ENCODE data around the gene RALGDS.
"Not testable (repeated sequence)": the region's sequence is repeated elsewhere in the genome, so short reads cannot be mapped to it uniquely, and the experiment has no call there.

Gene RALGDS

GRCh38 chr9:133063500-133064231, 57.4 kb downstream of the RALGDS start:
- no peak for DNase-seq

GRCh38 chr9:133063159-133063499, 57.9 kb downstream of the RALGDS start:
- no peak for DNase-seq

- not testable (repeated sequence) for DNase-seq
Observed at GRCh38 chr9:133062569-133062968, 58.5 kb downstream of the RALGDS start.

DNA sequence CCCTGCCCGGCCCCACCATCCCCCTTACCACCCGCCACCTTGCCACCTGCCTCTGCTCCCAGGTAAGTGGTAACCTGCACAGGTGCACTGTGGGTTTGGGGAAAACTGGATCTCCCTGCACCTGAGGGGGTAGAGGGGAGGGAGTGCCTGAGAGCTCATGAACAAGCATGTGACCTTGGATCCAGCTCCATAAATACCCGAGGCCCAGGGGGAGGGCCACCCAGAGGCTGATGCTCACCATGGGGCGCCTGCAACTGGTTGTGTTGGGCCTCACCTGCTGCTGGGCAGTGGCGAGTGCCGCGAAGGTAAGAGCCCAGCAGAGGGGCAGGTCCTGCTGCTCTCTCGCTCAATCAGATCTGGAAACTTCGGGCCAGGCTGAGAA, 59.3 kb downstream of the RALGDS start, which contains the start of gene CEL:
CEL (plus strand) TSS at position 218 of the 382 bp plus-strand sequence; CDS start at position 240, 22 bp downstream.
- DNase-seq = not testable (repeated sequence)

- DNase-seq = not testable (repeated sequence)
Observed at GRCh38 chr9:133061019-133061763, 59.8 kb downstream of the RALGDS start.

DNA sequence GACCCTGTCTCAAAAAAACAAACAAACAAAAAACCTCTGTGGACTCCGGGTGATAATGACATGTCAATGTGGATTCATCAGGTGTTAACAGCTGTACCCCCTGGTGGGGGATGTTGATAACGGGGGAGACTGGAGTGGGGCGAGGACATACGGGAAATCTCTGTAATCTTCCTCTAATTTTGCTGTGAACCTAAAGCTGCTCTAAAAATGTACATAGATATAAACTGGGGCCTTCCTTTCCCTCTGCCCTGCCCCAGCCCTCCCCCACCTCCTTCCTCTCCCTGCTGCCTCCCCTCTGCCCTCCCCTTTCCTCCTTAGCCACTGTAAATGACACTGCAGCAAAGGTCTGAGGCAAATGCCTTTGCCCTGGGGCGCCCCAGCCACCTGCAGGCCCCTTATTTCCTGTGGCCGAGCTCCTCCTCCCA, 60.6 kb downstream of the RALGDS start:
- DNase-seq = no peak

DNA sequence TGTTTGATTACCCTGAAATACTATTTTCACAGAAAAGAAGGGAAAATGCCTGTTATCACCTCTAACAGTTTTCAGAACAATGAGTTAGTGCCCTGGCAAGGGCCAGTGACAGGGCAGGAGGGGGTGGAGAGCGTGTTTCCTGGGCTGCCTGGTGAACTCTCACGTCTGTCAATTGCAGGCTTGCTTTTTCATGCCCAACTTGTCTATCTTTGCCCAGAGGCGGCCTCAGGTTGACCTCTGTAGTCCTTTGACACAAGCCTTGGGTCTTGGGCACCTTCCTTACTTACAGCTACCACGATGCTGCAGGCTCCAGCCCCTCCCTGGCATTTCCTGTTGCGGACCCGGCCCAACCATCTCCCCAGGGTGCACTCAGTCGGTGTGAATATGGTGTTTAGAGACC, 61.4 kb downstream of the RALGDS start:
- DNase-seq = no peak

DNA sequence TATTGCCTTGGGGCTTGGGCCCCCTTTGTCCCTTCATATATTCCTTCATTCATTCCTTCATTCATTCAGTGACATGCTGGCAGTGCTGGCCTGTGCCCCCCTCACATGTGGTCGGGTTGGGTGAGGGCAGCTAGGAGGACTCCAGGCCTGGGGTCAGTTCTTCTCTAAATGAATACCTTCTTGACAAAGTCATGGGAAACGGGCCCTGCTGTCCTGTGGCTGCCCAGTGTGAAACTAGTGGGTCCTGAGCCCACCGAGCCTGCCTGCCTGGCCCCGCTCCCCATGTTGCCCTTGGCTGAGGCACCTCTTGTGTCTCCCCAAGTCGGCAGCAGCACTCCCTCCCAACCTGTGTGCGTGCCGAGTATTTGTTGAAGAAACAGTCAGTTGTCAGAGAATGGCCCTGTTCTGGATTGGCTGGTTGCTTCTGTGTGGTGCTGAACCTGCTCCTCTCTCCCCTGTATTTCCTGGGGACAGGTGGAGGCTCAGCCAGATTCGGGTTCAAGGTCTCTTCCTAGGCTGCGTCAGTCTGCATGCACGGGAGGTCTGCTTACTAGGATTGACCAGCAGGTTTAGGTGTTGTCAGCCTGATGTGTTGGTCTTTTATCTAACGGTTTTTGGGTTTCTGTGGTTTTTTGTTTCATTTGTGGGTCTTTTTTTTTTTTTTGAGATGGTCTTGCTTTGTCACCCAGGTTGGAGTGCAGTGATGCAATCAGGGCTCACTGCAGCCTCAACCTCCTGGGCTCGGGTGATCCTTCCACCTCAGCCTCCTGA, 62.3 kb downstream of the RALGDS start:
- DNase-seq = no peak

DNA sequence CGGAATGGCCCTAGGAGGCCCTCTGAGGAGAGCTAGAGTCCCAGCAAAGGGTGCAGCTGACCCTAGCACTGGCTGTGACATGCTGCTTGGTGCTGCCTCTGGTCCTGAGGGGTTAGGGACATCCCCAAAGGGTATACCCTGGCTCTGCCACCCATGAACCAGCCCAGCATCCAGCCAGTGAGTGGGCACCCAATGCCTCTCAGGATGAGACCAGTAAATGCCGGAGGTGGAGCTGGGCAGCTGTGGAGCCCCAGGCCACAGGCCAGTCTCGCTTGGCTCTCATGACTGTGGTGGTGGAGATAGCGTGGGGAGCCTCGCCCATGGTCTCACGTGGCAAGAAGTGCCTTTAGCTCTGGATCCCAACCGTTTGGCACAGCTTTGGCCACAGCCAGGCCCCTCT, 63.0 kb downstream of the RALGDS start:
- DNase-seq = no peak

GRCh38 chr9:133057553-133057952, 63.5 kb downstream of the RALGDS start:
- DNase-seq = no peak

- no peak for DNase-seq
Observed at GRCh38 chr9:133057006-133057405, 64.0 kb downstream of the RALGDS start.

DNA sequence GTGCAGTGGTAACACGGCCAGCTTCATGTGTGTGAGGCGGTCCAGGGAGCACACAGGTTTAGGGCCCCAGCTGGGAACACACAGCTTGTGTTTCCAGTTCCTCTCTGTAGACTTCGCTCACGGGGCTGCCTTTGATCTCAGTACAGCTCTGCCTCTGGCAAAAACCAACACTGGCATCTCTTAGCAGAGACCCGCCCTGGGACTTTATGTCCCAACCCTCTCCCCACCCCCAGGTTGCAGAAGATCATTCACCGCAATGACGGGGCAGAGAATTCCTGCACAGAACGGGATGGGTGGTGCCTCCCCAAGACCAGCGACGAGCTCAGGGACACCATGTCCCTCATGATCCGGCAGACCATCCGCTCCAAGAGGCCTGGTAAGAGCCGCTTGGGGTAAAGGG, 64.5 kb downstream of the RALGDS start:
- DNase-seq = no peak

GRCh38 chr9:133055788-133056420, 65.1 kb downstream of the RALGDS start:
- DNase-seq = no peak

GRCh38 chr9:133054966-133055365, 66.1 kb downstream of the RALGDS start:
- no peak for DNase-seq

GRCh38 chr9:133054194-133054890, 66.7 kb downstream of the RALGDS start:
- DNase-seq = no peak

DNA sequence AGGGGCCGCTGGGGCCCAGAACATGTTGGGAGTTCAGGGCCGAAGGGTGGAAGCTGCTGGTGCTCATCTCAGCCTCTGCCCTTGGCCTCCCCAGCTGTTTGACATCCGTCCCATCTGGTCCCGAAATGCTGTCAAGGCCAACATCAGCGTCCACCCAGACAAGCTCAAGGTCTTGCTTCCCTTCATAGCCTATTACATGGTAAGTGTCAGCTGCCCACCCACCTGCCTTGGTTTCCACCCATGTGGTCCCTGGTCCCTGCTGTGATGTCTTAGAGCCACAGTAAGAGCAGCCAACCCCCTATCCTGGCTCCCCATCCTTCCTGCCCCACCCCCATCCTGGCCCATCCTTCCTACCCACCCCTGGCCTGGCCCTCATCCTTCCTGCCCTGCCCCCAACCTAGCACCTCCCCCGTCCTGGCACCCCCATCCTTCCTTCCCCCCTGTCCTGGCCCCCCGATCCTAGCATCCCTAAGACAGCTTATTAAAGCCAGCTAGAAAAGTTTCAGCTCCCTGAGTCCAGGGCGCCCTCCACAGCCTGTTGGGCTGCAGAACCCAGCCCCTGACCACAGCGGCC, 69.0 kb downstream of the RALGDS start:
- no peak for DNase-seq

DNA sequence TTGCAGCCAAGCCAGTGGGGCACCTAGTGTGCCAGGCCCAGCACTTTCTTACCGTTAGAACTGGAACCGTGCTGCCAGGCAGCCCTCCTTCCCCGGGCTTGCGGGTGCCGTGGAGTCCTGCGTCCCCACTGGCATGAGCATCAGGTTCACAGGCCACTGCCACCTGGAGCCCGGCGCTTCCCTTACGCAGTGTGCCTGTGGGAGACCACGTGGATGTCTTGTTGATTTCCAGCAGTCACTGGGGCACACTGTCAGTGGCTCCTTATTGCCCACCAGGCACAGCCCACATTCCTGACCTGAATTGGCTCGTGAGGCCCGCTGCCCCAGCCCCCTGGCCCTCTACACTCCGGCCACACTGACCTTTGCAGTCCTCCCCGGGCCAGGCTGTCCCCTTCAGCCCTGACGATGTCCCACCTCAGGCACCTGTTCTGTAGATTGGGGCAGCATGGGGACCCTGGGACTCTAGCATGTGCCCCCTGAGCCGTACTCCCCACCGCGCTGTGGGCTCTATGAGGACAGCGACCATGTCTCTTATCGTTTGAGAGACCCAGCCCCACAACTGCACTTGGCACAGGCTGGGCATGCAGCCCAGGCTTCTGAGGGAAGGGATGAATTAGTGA, 69.6 kb downstream of the RALGDS start:
- DNase-seq = no peak

- DNase-seq = no peak
Observed at GRCh38 chr9:133050781-133051180, 70.3 kb downstream of the RALGDS start.

GRCh38 chr9:133050142-133050541, 70.9 kb downstream of the RALGDS start:
- no peak for DNase-seq

DNA sequence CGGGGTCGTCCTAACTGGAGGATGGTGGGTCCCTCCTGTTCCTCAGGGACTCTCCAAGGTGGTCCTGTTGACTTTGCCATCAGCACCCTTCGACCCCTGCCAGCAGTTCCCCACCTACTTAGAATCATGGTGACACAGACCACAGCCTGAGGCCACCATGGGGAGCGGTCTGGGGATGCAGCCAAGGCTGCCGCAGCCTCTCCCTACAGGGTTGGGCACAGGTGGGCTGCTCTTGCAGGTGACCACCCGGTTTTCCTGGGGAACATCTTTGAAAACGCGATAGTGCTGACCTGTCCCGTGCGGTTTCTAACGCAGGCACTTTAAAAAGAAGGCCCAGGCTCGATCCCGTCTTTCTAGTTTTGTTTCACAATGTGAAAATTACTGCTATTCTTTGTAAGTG, 72.0 kb downstream of the RALGDS start:
- DNase-seq = no peak

GRCh38 chr9:133048595-133048994, 72.4 kb downstream of the RALGDS start:
- DNase-seq = no peak
